HL-60 (cell line): ENCODE data around the gene CCDC85C.
A peak's percentile ranks its signal among the peaks of the same experiment; 100 is the strongest.

Source experiments
- POLR2AphosphoS5 ChIP-seq: IDR thresholded peaks from 2 replicates; pipeline ENCODE4 v1.6.1; 2012; ENCODE audit warnings: low read depth
- SPI1 ChIP-seq: IDR thresholded peaks from 2 replicates; pipeline ENCODE4 v1.6.1; 2012; ENCODE audit warnings: low read depth, mild to moderate bottlenecking, borderline replicate concordance
- TF ChIP-seq, protein P1 (sequence below): IDR thresholded peaks from one replicate; pipeline ENCODE4 v1.5.1; 2011; ENCODE audit warnings: low read length, control low read depth, inconsistent platforms; ENCODE audit not compliant: insufficient read depth

- TF ChIP-seq, protein P1, sequence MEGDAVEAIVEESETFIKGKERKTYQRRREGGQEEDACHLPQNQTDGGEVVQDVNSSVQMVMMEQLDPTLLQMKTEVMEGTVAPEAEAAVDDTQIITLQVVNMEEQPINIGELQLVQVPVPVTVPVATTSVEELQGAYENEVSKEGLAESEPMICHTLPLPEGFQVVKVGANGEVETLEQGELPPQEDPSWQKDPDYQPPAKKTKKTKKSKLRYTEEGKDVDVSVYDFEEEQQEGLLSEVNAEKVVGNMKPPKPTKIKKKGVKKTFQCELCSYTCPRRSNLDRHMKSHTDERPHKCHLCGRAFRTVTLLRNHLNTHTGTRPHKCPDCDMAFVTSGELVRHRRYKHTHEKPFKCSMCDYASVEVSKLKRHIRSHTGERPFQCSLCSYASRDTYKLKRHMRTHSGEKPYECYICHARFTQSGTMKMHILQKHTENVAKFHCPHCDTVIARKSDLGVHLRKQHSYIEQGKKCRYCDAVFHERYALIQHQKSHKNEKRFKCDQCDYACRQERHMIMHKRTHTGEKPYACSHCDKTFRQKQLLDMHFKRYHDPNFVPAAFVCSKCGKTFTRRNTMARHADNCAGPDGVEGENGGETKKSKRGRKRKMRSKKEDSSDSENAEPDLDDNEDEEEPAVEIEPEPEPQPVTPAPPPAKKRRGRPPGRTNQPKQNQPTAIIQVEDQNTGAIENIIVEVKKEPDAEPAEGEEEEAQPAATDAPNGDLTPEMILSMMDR, result no peak
- TF ChIP-seq SPI1 (no peak), POLR2AphosphoS5 (peak; percentile 91)
Measured at GRCh38 chr14:99480917-99481744, 122.9 kb downstream of the CCDC85C start, which contains the start of gene CCNK.
